HepG2 (cell line): ENCODE measurements around the gene SLC25A10. TPM values are rescaled to one million over a fixed set of nuclear protein-coding genes. Genes with fewer than 3 reads are reported as not detected.

ENCODE experiments used
- BRD4 ChIP-seq: sonication (generic); formaldehyde crosslinking; IDR thresholded peaks from 2 replicates; pipeline ENCODE4 v1.4.0; 2020; ENCODE audit warnings: missing genetic modification reagents
- CREM ChIP-seq, 2 experiments: sonication (generic) in 1 of 2; formaldehyde crosslinking in 1 of 2; IDR thresholded peaks; 2 replicates each; pipeline versions ENCODE4 v1.4.0 to v1.6.1; 2016 to 2020; ENCODE audit warnings: antibody characterized with exemption in 1 of 2, mild to moderate bottlenecking in 1 of 2, missing genetic modification reagents in 1 of 2
- KDM6A ChIP-seq: IDR thresholded peaks from 2 replicates; pipeline ENCODE4 v1.6.1; 2016; ENCODE audit warnings: low read depth
- MXI1 ChIP-seq: IDR thresholded peaks from 3 replicates; pipeline ENCODE4 v1.6.1; 2012; ENCODE audit warnings: low read depth, low read length, inconsistent platforms, borderline replicate concordance
- NKX3-1 ChIP-seq: sonication (generic); formaldehyde crosslinking; IDR thresholded peaks from 2 replicates; pipeline ENCODE4 v1.5.0; 2020; ENCODE audit warnings: missing genetic modification reagents
- PCBP2 ChIP-seq: fragments of 200-400 bp; formaldehyde crosslinking; optimal IDR thresholded peaks from 2 replicates; pipeline ENCODE3; 2018; ENCODE audit warnings: low read length, low read depth; ENCODE audit not compliant: poor library complexity, severe bottlenecking
- POLR2G ChIP-seq: fragments of 200-400 bp; formaldehyde crosslinking; IDR thresholded peaks from 2 replicates; pipeline ENCODE4 v1.6.1; 2018; ENCODE audit warnings: mild to moderate bottlenecking, low read depth, low read length, moderate library complexity
- SMARCE1 ChIP-seq: fragments of 450-650 bp; IDR thresholded peaks from 2 replicates; pipeline ENCODE4 v1.6.1; 2017; ENCODE audit warnings: borderline replicate concordance
- SPEN ChIP-seq: sonication (generic); formaldehyde crosslinking; IDR thresholded peaks from 2 replicates; pipeline ENCODE4 v1.5.1; 2020; ENCODE audit warnings: low read depth, mild to moderate bottlenecking, missing genetic modification reagents
- ZFAT ChIP-seq: sonication (generic); formaldehyde crosslinking; conservative IDR thresholded peaks from 2 replicates; pipeline ENCODE4 v1.8.1; 2023; ENCODE audit warnings: missing genetic modification reagents, inconsistent platforms
- ZNF251 ChIP-seq: sonication (generic); formaldehyde crosslinking; IDR thresholded peaks from 2 replicates; pipeline ENCODE4 v1.9.0; 2021; ENCODE audit warnings: mild to moderate bottlenecking, missing genetic modification reagents
- ZNF660 ChIP-seq: sonication (generic); formaldehyde crosslinking; IDR thresholded peaks from 2 replicates; pipeline ENCODE4 v1.5.1; 2020; ENCODE audit warnings: mild to moderate bottlenecking, low read depth, missing genetic modification reagents, borderline replicate concordance
- ZNF781 ChIP-seq: sonication (generic); formaldehyde crosslinking; IDR thresholded peaks from 2 replicates; pipeline ENCODE4 v1.5.1; 2020; ENCODE audit warnings: borderline replicate concordance, mild to moderate bottlenecking, missing genetic modification reagents; ENCODE audit errors: not compliant biosample characterization
- ZSCAN22 ChIP-seq: sonication (generic); formaldehyde crosslinking; IDR thresholded peaks from 2 replicates; pipeline ENCODE4 v1.4.0; 2020; ENCODE audit warnings: mild to moderate bottlenecking, missing genetic modification reagents
- polyA plus RNA-seq, 8 experiments: library from polyadenylated mRNA; depleted of rRNA in 3 of 8; stranded (reverse) in 7 of 8; unstranded in 1 of 8; fragments of >200 nt; fragmentation: Illumina TruSeq in 4 of 8; extraction: Trizol in 4 of 8; gene quantifications; 2 replicates each; pipeline versions ENCODE4 v1.2.1 to v1.2.3, GENCODE V29; 2011 to 2016; ENCODE audit warnings: low read depth in 4 of 8, missing spikeins in 1 of 8, mixed read lengths in 1 of 8; ENCODE audit not compliant: insufficient read depth in 1 of 8
- total RNA-seq, 5 experiments: library from RNA; depleted of rRNA; stranded (reverse); fragments of >200 nt; fragmentation: Illumina TruSeq; extraction: Trizol; gene quantifications; 2 replicates each; pipeline ENCODE4 v1.2.3, GENCODE V29; 2016; ENCODE audit warnings: low read depth in 1 of 5
- TF ChIP-seq, protein P1 (sequence below): sonication (generic); formaldehyde crosslinking; IDR thresholded peaks from 2 replicates; pipeline ENCODE4 v1.4.0; 2020; ENCODE audit warnings: missing genetic modification reagents, mild to moderate bottlenecking, borderline replicate concordance
- TF ChIP-seq, protein P2 (sequence below): sonication (generic); formaldehyde crosslinking; IDR thresholded peaks from 2 replicates; pipeline ENCODE4 v1.5.0; 2020; ENCODE audit warnings: missing genetic modification reagents, mild to moderate bottlenecking, borderline replicate concordance
- TF ChIP-seq, protein P3 (sequence below), 2 experiments: fragments of 450-650 bp in 1 of 2; sonication (generic) in 1 of 2; formaldehyde crosslinking; IDR thresholded peaks; 2 replicates each; pipeline versions ENCODE4 v1.5.0 to v1.8.0; 2020 to 2022; ENCODE audit warnings: mild to moderate bottlenecking in 1 of 2, missing genetic modification reagents in 1 of 2
- TF ChIP-seq, protein P4 (sequence below): sonication (generic); formaldehyde crosslinking; IDR thresholded peaks from 2 replicates; pipeline ENCODE4 v1.4.0; 2020; ENCODE audit warnings: missing genetic modification reagents, mild to moderate bottlenecking, borderline replicate concordance

Gene SLC25A10
- total and polyA plus RNA-seq, 2 of the 13 experiments (the other 11 are each of a cell fraction or from before 2014, with no cell fraction given): 46.5 to 140 TPM

DNA sequence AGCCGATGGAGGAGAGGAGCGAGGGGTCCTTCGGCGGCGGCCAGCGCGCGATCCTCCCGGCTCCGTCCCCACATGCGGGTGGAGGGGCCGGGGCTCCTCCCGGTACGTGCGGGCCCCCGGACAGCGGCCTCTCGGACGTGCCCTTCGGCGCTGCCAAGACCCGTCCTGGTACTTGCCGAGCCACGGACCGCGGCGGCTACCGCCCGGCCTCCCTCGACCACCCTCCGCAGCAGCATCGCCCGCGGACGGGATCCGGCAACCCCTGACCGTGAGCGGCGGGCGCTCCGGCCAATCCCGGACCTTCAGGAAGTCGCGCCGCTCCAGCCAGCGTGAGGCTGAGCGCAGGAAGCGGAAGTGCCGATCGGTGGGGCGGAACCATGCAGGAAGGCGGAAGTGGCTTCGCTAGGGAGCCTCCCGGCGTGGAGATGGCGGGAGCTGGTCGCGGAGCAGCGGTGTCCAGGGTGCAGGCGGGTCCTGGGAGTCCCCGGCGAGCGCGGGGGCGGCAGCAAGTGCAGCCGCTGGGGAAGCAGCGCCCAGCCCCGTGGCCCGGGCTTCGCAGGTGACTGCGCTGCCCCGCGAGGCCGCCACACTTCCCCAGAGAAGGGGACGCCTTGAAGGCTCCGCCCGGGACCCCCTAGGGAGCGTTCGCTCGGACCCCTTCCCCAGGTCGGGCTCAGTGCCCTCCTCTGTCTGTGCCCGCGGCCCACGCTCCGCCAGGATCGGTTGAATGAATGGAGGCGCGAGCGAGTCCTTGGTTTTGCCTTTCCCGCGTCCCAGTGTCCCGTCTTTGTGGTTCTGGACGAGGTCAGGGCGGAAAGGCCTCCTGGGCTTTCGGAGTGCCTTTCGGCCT, 45.5 kb upstream of the SLC25A10 start, which contains the start of the genes CCDC137 and OXLD1 (continued):
- TF ChIP-seq ZNF660 (CRISPR knock-in tag): no peak
- TF ChIP-seq KDM6A (CRISPR knock-in tag): no peak
- no peak for TF ChIP-seq ZSCAN22
- TF ChIP-seq CREM (IDR thresholded peaks at IDR 0.05): peak; percentile 54
- no peak for TF ChIP-seq CREM (CRISPR knock-in tag; IDR thresholded peaks at IDR 0.05)
- TF ChIP-seq, protein P1, sequence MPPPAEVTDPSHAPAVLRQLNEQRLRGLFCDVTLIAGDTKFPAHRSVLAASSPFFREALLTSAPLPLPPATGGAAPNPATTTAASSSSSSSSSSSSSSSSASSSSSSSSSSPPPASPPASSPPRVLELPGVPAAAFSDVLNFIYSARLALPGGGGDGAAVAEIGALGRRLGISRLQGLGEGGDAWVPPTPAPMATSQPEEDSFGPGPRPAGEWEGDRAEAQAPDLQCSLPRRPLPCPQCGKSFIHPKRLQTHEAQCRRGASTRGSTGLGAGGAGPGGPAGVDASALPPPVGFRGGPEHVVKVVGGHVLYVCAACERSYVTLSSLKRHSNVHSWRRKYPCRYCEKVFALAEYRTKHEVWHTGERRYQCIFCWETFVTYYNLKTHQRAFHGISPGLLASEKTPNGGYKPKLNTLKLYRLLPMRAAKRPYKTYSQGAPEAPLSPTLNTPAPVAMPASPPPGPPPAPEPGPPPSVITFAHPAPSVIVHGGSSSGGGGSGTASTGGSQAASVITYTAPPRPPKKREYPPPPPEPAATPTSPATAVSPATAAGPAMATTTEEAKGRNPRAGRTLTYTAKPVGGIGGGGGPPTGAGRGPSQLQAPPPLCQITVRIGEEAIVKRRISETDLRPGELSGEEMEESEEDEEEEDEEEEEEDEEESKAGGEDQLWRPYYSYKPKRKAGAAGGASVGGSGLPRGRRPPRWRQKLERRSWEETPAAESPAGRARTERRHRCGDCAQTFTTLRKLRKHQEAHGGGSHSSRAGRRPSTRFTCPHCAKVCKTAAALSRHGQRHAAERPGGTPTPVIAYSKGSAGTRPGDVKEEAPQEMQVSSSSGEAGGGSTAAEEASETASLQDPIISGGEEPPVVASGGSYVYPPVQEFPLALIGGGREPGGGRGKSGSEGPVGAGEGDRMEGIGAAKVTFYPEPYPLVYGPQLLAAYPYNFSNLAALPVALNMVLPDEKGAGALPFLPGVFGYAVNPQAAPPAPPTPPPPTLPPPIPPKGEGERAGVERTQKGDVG (CRISPR knock-in tag): no peak
- peak; percentile 95 for TF ChIP-seq SPEN (CRISPR knock-in tag)
- no peak for TF ChIP-seq ZNF251 (CRISPR knock-in tag)
- TF ChIP-seq ZFAT (CRISPR knock-in tag): no peak
- TF ChIP-seq, protein P2, sequence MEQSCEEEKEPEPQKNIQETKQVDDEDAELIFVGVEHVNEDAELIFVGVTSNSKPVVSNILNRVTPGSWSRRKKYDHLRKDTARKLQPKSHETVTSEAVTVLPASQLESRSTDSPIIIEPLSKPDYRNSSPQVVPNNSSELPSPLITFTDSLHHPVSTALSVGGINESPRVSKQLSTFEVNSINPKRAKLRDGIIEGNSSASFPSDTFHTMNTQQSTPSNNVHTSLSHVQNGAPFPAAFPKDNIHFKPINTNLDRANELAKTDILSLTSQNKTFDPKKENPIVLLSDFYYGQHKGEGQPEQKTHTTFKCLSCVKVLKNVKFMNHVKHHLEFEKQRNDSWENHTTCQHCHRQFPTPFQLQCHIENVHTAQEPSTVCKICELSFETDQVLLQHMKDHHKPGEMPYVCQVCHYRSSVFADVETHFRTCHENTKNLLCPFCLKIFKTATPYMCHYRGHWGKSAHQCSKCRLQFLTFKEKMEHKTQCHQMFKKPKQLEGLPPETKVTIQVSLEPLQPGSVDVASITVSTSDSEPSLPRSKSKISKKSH: peak; percentile 77
- TF ChIP-seq, protein P3, sequence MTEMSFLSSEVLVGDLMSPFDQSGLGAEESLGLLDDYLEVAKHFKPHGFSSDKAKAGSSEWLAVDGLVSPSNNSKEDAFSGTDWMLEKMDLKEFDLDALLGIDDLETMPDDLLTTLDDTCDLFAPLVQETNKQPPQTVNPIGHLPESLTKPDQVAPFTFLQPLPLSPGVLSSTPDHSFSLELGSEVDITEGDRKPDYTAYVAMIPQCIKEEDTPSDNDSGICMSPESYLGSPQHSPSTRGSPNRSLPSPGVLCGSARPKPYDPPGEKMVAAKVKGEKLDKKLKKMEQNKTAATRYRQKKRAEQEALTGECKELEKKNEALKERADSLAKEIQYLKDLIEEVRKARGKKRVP (CRISPR knock-in tag; IDR thresholded peaks at IDR 0.05): peak in 1 of 2 experiments; percentile 57; a peak in 1 of 4 replicates
- TF ChIP-seq BRD4 (CRISPR knock-in tag): peak; percentile 88
- TF ChIP-seq SMARCE1: no peak
- TF ChIP-seq ZNF781 (CRISPR knock-in tag): no peak
- peak; percentile 75 for TF ChIP-seq NKX3-1 (CRISPR knock-in tag)
- TF ChIP-seq POLR2G: peak; percentile 98
- TF ChIP-seq MXI1: peak; percentile 98
- TF ChIP-seq PCBP2: no peak
- TF ChIP-seq, protein P4, sequence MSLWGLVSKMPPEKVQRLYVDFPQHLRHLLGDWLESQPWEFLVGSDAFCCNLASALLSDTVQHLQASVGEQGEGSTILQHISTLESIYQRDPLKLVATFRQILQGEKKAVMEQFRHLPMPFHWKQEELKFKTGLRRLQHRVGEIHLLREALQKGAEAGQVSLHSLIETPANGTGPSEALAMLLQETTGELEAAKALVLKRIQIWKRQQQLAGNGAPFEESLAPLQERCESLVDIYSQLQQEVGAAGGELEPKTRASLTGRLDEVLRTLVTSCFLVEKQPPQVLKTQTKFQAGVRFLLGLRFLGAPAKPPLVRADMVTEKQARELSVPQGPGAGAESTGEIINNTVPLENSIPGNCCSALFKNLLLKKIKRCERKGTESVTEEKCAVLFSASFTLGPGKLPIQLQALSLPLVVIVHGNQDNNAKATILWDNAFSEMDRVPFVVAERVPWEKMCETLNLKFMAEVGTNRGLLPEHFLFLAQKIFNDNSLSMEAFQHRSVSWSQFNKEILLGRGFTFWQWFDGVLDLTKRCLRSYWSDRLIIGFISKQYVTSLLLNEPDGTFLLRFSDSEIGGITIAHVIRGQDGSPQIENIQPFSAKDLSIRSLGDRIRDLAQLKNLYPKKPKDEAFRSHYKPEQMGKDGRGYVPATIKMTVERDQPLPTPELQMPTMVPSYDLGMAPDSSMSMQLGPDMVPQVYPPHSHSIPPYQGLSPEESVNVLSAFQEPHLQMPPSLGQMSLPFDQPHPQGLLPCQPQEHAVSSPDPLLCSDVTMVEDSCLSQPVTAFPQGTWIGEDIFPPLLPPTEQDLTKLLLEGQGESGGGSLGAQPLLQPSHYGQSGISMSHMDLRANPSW (CRISPR knock-in tag): peak; percentile 75; the same call in 1 of the 2 replicates
